Aorta (tissue), 5 donors: ENCODE measurements around the gene RALGAPA2. TPM values are rescaled to one million over a fixed set of nuclear protein-coding genes. Genes with fewer than 3 reads are reported as not detected.

Source experiments
- ATAC-seq: fragments of 200-7000 bp; cut with Tn5 transposase; one replicate; pipeline ENCODE4 v1.9.1; 2022; ENCODE audit warnings: moderate library complexity; ENCODE audit not compliant: low FRiP score
- DNase-seq, 2 donors: peaks; one replicate each; pipeline ENCODE4 v3.0.0-alpha.2; 2020
- H3K27ac ChIP-seq, 2 donors: one replicate each; pipeline ENCODE4 v1.5.1; 2013; ENCODE audit warnings: low read length in 2 of 2, mild to moderate bottlenecking in 2 of 2, moderate library complexity in 2 of 2, control low read depth in 1 of 2, inconsistent platforms in 1 of 2, low read depth in 1 of 2
- H3K27me3 ChIP-seq, 2 donors: one replicate each; pipeline ENCODE4 v1.6.1; 2013; ENCODE audit warnings: control low read depth in 1 of 2, low read length in 1 of 2, mild to moderate bottlenecking in 1 of 2, moderate library complexity in 1 of 2; ENCODE audit not compliant: insufficient read depth in 2 of 2, control insufficient read depth in 1 of 2
- H3K36me3 ChIP-seq, 2 donors: one replicate each; pipeline ENCODE4 v1.6.1; 2013; ENCODE audit warnings: control low read depth in 1 of 2, low read length in 1 of 2, mild to moderate bottlenecking in 1 of 2; ENCODE audit not compliant: insufficient read depth in 2 of 2, control insufficient read depth in 1 of 2
- H3K4me1 ChIP-seq, 2 donors: one replicate each; pipeline ENCODE4 v1.6.1; 2013; ENCODE audit warnings: low read length in 2 of 2, control low read depth in 1 of 2, mild to moderate bottlenecking in 1 of 2, moderate library complexity in 1 of 2; ENCODE audit not compliant: insufficient read depth in 2 of 2, control insufficient read depth in 1 of 2
- H3K4me3 ChIP-seq, 2 donors: one replicate each; pipeline ENCODE4 v1.5.1; 2013; ENCODE audit warnings: low read length in 2 of 2, control low read depth in 1 of 2, mild to moderate bottlenecking in 1 of 2
- H3K9me3 ChIP-seq: one replicate; pipeline ENCODE4 v1.6.1; 2013; ENCODE audit warnings: mild to moderate bottlenecking, low read length; ENCODE audit not compliant: control insufficient read depth
- WGBS, 2 donors: extraction: QIAGEN DNeasy Blood & Tissue Kit; methylation state at CpG; one replicate each; pipeline ENCODE4 v1.1.7; 2013; 5-methylcytosine and 5-hydroxymethylcytosine counted together
- intact Hi-C, 2 donors: fragments of 100-400 bp; cut with DNase I; formaldehyde crosslinking; loops; one replicate each; pipeline versions ENCODE4 v1.14.2 to v1.15.0; 2022
- polyA plus RNA-seq, 2 donors: library from polyadenylated mRNA; stranded (reverse); fragments of 200-250 nt; gene quantifications; one replicate each; pipeline ENCODE4 v1.2.3, GENCODE V29; 2013
- total RNA-seq, 2 donors: library from RNA; stranded (reverse); fragmentation: NEBNext Ultra II Directional; extraction: Animal tissue kit (Norgen Biotek cat#: 25700); gene quantifications; one replicate each; pipeline ENCODE4 v1.2.1, GENCODE V29; 2021
- donor health status: healthy with polysubstance abuse.
- donor health status: Bipolar disorder and iron deficiency.
- donor health status: DM: no; HTN: no; CAD: no.
- donor health status: DM: no; HTN: no; CAD: no.
- donor health status: DM: yes; HTN: yes; CAD: no.

RALGAPA2 gene
- total and polyA plus RNA-seq, 4 donors, result 2.2 to 62.3 (median 19.2) TPM

DNA sequence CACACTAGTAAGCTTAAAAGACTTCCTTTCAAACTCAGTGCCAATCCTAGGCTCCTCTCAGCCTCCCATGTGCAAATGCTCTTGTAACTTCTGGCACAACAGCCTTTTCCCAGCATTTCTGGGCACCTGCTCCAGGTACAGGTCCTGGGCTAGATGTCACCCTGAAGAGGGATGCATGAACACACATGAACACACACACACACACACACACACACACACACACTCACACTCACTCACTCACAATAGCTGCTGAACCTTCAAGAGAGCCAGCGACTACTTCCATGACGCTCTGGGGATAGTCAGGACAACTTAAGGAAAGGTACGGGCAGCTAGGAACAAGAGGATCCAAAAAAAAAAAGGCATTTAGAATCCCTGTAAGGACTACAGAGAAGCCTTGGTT, 221.8 kb downstream of the RALGAPA2 start:
- no peak for ATAC-seq
- H3K36me3 ChIP-seq, result peaks cover 0 to 4% of the 10 kb centered on the region in 2 donors
- no peaks in the 10 kb centered on the region for H3K4me1 ChIP-seq
- H3K9me3 ChIP-seq, result no peaks in the 10 kb centered on the region
- intact Hi-C loops, result no loop called here
- H3K27ac ChIP-seq, result no peak overlapping the region
- no peak overlapping the region for H3K4me3 ChIP-seq
- WGBS, 2 donors, result 96 to 97% methylated on average over 3 of the region's 3 CpGs
- no peak for DNase-seq
- H3K27me3 ChIP-seq, result no peaks in the 10 kb centered on the region

GRCh38 chr20:20489648-20490341, 222.6 kb downstream of the RALGAPA2 start:
- intact Hi-C loops, result no loop called here
- ATAC-seq, result no peak
- Histone ChIP-seq H3K27me3 (no peaks in the 10 kb centered on the region), H3K36me3 (peaks cover 0 to 4% of the 10 kb centered on the region in 2 donors), H3K9me3 (no peaks in the 10 kb centered on the region), H3K4me3 (no peak overlapping the region), H3K27ac (no peak overlapping the region), H3K4me1 (no peaks in the 10 kb centered on the region)
- no peak for DNase-seq
- 55 to 64% methylated on average over 6 of the region's 6 CpGs for WGBS, 2 donors

DNA sequence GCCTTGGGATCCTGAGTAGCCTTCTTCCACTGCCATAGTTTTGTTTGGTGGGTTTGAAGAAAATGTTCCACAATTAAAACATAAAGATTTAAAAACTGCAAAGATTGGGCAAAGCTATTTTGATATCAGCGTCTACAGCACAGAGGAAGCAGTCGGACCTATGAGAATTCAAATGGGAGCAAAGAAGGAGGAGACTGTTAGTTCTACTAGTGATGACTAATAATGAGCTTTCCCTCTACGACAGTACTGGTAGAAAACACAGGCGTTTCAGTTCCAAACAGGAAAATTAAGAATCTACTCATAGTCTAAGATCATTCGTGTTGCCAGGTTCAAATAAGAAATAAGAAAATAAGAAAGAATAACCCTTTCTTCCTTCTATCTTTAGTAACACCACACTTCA, 223.4 kb downstream of the RALGAPA2 start:
- H3K4me3 ChIP-seq, result no peak overlapping the region
- ATAC-seq (no peak), DNase-seq (no peak)
- WGBS, 2 donors, result 89 to 93% methylated on average over 5 of the region's 5 CpGs
- peaks cover 0 to 4% of the 10 kb centered on the region in 2 donors for H3K36me3 ChIP-seq
- H3K9me3 ChIP-seq, result no peaks in the 10 kb centered on the region
- no peak overlapping the region for H3K27ac ChIP-seq
- intact Hi-C loops, result no loop called here
- H3K27me3 ChIP-seq, result no peaks in the 10 kb centered on the region
- no peaks in the 10 kb centered on the region for H3K4me1 ChIP-seq

DNA sequence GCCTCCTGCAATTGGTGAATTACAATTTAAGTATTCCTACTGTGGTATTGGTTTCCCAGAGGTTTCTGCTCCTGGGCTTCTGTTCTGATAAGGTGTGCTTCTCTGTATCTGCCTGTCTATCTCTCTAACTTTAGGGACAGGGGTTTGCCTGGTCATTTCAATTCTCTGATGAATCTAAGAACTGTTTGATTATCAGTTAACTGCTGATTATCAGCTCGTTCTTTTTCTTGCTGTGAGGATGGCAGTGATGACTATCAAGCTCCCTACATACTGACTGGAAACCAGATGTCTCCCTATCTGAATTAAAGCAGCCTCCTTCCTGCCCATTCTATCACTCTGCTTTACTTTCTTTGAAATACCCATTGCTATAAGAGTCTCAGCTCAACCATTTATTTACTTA, 224.1 kb downstream of the RALGAPA2 start:
- no peak for DNase-seq
- 77 to 78% methylated on average over 1 of the region's 1 CpG for WGBS, 2 donors
- H3K27ac ChIP-seq, result no peak overlapping the region
- intact Hi-C loops, result no loop called here
- H3K4me3 ChIP-seq, result no peak overlapping the region
- H3K27me3 ChIP-seq, result no peaks in the 10 kb centered on the region
- no peaks in the 10 kb centered on the region for H3K9me3 ChIP-seq
- peaks cover 0 to 4% of the 10 kb centered on the region in 2 donors for H3K36me3 ChIP-seq
- ATAC-seq, result no peak
- H3K4me1 ChIP-seq, result no peaks in the 10 kb centered on the region

GRCh38 chr20:20487811-20488210, 224.6 kb downstream of the RALGAPA2 start:
- no peaks in the 10 kb centered on the region for H3K4me1 ChIP-seq
- no peak for DNase-seq
- H3K9me3 ChIP-seq, result no peaks in the 10 kb centered on the region
- 91 to 94% methylated on average over 5 of the region's 5 CpGs for WGBS, 2 donors
- intact Hi-C loops, result no loop called here
- no peaks in the 10 kb centered on the region for H3K27me3 ChIP-seq
- H3K4me3 ChIP-seq, result no peak overlapping the region
- no peak for ATAC-seq
- no peak overlapping the region for H3K27ac ChIP-seq
- H3K36me3 ChIP-seq, result peaks cover 0 to 4% of the 10 kb centered on the region in 2 donors

- intact Hi-C loops, result no loop called here
- Histone ChIP-seq H3K4me1 (no peaks in the 10 kb centered on the region), H3K9me3 (no peaks in the 10 kb centered on the region), H3K4me3 (no peak overlapping the region), H3K27ac (no peak overlapping the region), H3K27me3 (no peaks in the 10 kb centered on the region), H3K36me3 (peaks cover 3 to 5% of the 10 kb centered on the region in 2 donors)
- no peak for ATAC-seq
- DNase-seq, result no peak
- 89 to 96% methylated on average over 2 of the region's 2 CpGs for WGBS, 2 donors
These were observed 229.1 kb downstream of the RALGAPA2 start for GRCh38 chr20:20483328-20483727.

DNA sequence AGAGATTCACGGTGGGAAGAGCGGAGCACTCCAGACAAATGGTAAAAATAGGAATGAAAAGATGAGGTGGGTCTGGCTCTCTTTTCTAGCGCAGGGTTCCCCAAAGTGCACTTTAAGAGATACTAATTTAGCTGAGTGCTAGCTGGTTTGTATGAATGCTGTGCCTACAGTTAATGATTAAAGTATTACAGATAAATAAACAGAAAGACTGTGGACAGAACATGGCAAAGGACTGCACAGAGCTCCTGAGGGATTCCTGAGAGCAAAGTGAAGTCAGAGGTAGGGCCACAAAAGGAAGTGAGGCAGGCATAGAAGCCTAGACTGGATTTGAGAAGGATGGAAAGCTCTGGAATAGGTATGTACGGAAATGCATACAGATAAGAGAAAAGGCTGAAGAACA, 230.0 kb downstream of the RALGAPA2 start:
- 92 to 93% methylated on average over 4 of the region's 4 CpGs for WGBS, 2 donors
- Histone ChIP-seq H3K4me3 (no peak overlapping the region), H3K4me1 (no peaks in the 10 kb centered on the region), H3K36me3 (peaks cover 3 to 5% of the 10 kb centered on the region in 2 donors), H3K27me3 (no peaks in the 10 kb centered on the region), H3K27ac (no peak overlapping the region), H3K9me3 (no peaks in the 10 kb centered on the region)
- ATAC-seq (no peak), DNase-seq (no peak)
- intact Hi-C loops, result no loop called here

DNA sequence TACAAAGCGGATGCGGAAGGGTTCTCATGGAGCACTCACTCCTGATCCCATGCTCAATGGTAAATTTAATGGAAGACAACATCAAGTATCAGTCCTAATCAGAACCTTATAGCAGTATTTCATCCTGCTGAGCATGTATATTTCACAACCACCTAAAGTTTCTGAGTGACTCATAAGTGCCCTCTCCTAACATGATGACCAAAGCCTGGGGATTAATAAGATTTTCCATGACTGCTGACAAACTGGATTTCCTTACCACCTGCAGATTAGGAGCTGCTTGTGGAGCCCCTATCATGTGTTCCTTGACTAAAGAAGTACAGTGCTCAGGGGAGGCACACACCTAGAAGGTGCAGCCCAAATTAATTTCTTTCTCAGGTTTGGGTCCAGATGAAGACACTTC, 231.8 kb downstream of the RALGAPA2 start:
- H3K9me3 ChIP-seq, result no peaks in the 10 kb centered on the region
- no peaks in the 10 kb centered on the region for H3K4me1 ChIP-seq
- 99 to 100% methylated on average over 2 of the region's 2 CpGs for WGBS, 2 donors
- ATAC-seq, result no peak
- H3K4me3 ChIP-seq, result no peak overlapping the region
- no peak for DNase-seq
- H3K36me3 ChIP-seq, result peaks cover 3 to 5% of the 10 kb centered on the region in 2 donors
- intact Hi-C loops, result no loop called here
- H3K27ac ChIP-seq, result no peak overlapping the region
- H3K27me3 ChIP-seq, result no peaks in the 10 kb centered on the region

- H3K36me3 ChIP-seq, result peaks cover 3 to 5% of the 10 kb centered on the region in 2 donors
- H3K4me1 ChIP-seq, result no peaks in the 10 kb centered on the region
- 93 to 97% methylated on average over 1 of the region's 1 CpG for WGBS, 2 donors
- H3K27ac ChIP-seq, result no peak overlapping the region
- no peak overlapping the region for H3K4me3 ChIP-seq
- DNase-seq (no peak), ATAC-seq (no peak)
- no peaks in the 10 kb centered on the region for H3K9me3 ChIP-seq
- intact Hi-C loops, result no loop called here
- H3K27me3 ChIP-seq, result no peaks in the 10 kb centered on the region
These were observed 232.3 kb downstream of the RALGAPA2 start for GRCh38 chr20:20480126-20480525.
